ENCODE results near the gene DTD1.

DTD1 gene, protein sequence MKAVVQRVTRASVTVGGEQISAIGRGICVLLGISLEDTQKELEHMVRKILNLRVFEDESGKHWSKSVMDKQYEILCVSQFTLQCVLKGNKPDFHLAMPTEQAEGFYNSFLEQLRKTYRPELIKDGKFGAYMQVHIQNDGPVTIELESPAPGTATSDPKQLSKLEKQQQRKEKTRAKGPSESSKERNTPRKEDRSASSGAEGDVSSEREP

DNA sequence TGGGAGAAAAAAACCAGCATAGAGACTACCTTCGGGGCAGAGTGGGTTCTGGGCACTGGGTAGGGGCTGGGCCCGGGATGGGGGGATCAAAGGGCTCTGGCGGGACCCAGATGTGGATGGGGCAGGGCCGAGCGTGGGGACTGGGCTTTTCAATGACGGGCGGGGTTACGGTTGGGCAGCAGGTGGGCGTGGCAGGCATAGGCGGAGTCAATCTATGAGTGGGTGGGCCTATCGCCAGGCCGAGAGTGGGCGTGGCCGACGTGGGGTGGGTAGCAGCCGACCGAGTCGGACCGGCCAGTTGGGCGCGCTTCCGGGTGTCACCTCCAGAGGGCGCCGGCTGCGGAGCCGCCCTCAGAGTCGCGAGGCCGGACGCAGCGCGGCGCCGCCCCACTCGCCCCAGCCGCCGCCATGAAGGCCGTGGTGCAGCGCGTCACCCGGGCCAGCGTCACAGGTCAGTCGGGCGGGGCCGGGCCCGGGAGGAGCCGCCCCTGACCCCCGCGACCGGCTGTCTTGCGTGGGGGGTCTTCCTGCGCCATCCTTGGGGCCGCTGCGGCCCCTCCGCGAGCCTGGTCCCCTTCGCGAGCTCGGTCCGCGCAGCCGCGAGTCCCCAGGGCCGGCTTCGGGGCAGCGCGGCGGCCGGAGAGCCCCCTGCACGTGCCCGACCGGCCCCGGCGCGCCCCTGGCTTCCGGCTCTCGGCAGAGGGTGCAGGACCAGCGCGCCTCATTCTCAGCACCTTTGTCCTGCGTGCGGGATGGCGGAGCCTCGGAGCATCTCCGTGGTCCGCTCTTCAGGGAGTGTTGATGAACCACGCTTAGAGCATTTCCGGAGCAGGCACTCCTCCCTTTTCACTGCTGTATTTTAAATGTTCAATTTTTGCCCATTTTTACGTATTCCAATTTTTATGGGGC, at the start of gene DTD1:
Gene DTD1 (plus strand): TSS at position 390 of the 909 bp plus-strand sequence. CDS start 19 bp downstream, at position 409.
- DNase-seq (ENCODE audit: low spot score) = peak; percentile 94

DNA sequence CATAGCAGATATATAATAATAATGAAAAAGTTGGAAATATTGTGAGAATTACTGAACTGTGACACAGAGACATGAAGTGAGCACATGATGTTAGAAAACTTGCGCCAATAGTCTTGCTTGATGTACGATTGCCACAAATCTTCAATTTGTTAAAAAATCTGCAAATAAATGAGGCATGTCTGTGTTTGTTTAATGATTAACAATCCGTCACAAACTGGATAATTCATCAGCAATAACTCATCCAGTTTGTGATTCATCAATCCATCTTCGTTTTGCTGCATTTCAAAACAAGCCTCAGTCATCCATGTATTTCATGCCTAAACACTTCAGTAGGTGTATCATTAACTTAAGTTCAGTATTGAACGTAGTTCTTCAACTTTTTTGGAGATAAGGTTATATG, 46.1 kb upstream of the DTD1 start:
- no peak for DNase-seq (ENCODE audit: low spot score)

DNA sequence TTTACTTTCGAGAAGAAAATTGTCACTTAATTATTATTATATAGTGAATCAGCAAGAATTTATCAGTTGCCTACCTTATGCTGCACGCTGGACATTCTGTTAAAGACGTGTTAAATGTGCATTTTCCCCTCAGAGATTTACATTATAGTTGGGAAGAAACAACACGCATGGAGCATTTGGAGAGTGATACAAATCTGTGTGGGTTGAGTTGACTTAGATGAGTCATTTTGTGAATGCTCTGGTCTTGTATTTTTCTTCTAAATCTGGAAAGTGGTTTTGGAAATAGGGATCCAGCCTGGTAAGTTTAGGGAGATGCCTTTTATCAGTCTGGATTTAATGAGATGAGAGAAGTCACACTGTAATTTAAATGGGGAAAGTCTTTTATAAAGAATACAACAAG, 44.6 kb upstream of the DTD1 start:
- DNase-seq (ENCODE audit: low spot score) = no peak

DNA sequence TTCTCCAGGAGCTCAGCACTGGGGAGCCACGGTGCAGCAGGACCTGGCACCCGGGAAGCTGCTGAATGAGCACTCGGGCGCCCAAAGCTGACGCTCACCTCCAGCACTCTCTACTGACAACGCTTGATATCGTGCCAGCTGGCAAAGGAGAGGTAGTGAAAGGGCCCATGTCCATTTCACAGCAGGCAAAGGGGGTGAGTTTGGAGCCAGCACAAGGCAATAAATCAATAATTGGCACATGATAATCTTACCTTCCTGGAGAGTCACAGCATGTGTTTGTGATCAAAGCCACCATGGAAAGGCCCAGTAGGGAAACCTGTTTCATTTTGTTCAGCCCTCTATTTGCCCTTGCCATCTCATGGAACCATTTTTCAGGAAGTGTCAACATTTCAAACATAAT, 43.9 kb upstream of the DTD1 start:
- no peak for DNase-seq (ENCODE audit: low spot score)

DNA sequence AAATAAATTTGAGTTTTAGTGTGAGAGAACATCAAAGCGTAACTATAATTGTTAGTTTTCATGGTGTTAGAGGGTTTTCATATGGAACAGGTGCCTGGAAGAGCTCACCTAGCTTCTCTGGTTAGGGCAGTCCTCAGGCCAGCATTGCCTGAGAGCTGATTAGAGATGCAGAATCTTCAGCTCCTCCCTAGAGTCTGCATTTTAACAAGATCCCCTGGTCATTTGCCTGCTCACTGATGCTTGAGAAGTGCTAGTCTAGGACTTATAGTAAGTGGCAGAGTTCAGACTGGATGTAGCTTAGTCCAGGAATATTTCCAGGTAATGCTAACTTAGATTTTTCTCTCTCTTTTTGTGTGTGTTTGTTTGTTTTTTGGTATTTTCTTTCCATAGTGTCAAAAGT, 42.3 kb upstream of the DTD1 start:
- no peak for DNase-seq (ENCODE audit: low spot score)

DNA sequence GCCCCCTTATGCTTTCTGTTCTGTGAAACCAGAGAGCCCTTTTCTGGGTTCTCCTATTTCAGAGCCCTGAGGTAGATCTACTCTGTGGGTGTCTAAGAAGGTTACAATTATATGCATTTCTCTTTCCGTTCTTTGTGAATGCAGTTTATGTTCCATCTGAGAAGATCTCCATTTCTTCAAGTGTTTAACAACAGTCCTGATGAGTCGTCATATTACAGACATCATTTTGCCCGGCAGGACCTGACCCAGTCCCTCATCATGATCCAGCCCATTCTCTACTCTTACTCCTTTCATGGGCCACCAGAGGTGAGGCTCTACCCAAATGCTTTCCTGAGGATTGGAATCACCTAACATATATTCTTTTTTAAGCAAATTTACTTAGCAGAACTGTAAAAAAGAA, 39.4 kb upstream of the DTD1 start:
- DNase-seq (ENCODE audit: low spot score) = no peak

DNA sequence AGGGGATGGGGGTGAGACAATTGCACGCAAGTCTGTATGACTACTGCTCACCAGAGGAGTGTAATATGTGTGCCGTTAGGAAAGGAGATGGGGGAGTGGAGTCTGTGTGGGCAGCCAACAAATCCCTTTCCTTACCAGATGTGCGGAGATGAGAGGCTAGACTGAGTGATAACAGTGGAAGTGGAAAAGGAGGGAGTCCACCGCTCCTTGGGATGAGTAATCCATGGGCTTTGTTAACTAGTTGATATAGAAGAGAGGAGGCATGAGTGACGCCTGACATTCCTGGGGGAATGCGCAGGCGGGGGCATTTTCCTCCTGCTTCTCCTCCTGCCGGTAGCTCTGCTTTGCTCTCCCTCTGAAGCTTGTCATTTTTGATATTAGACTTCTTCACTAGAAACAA, 34.1 kb upstream of the DTD1 start:
- no peak for DNase-seq (ENCODE audit: low spot score)

DNA sequence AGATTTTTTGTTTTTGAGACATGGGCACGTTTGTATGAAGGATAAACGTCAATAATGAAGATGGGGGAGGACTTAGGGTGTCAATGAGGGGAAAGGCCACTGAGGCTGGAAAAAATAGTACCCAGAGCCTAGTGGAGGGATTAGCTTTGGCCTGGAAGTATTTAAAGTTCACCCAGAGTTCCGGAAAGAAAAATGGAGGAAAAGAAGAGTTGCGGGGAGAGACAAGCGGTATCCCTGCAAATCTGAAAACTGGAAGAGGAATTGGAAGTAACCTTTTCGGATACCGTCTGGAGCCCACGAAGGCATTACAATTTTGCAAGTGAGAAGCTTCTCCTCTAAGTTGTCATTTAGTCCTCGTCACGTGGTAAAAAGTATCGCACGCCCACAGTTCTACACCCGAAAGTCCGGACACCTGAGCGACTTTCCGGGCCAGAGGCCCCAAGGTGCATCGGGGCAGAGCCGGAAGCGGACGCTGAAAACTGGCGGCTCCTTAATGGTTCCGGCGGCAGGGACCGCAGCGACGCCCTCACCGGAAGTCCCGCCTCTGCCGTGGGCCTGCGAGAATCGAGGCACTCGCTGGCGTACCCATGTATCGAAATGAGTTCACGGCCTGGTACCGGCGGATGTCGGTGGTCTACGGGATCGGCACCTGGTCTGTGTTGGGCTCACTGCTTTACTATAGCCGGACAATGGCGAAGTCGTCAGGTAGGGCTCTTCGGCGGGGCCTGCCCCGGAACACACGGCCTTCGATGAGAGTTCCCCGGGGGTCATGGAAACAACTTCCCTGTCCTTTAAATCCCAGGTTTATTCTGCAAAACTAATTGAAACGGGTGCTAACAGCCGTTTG, 20.7 kb upstream of the DTD1 start, which contains the start of gene SMIM26:
Gene SMIM26 (plus strand): TSS at position 541 of the 847 bp plus-strand sequence. CDS start 47 bp downstream, at position 588.
- peak; percentile 94 for DNase-seq (ENCODE audit: low spot score)

DNA sequence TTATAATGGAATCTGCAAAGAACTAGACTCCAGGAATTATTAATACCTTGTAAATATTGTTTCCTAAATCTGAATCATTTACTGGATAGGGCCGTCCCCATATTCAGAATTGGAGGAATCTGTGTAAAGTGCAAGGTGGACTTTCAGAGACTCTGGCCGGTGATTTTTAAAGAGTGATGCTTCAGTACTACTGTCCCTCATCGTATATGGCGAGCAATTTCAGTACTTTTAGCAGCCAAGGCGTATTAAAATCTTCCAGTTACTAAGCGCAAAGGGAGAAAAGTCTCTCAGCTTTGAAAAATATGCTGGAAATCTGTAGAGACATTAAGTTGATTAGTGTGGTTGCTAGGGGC, 20.1 kb upstream of the DTD1 start:
- DNase-seq (ENCODE audit: low spot score) = no peak

DNA sequence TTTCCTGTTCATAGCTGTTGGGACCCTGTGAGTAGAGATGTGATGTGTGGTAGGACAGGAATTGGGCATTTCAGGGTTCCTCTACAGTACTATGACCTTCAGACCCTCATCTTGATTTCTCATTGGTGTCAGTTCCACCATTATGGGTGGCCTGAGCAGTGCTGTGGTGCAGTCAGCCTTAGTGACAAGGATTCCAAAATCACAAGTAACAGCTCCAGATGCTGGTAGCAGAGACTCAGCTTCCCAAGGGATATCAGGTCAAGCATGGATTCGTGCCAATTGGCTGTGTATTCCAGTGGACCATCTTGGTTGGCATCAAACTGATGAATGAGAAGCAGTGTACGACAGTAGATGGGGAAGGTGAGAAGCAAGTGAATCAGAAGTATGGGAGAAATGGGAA, 16.8 kb upstream of the DTD1 start:
- DNase-seq (ENCODE audit: low spot score) = no peak

DNA sequence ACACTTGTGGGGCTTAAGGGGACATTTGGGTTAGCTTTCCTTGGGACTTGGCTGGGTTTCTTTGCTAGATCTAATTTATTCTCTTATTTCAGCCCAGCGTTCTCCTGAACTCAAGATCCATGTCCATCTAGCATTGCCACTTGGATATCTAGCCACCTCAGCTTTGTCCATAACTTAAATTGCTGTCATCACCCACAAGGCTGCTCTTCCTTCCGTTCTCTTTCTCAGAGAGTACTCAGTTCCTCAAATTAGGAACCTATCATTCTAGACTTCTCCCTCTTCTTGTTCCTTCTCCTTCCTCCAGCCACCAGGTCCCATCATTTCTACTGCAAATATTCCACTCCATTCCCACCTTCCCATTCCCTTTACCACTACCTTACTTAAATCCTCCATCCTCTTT, 16.3 kb upstream of the DTD1 start:
- DNase-seq (ENCODE audit: low spot score) = no peak

DNA sequence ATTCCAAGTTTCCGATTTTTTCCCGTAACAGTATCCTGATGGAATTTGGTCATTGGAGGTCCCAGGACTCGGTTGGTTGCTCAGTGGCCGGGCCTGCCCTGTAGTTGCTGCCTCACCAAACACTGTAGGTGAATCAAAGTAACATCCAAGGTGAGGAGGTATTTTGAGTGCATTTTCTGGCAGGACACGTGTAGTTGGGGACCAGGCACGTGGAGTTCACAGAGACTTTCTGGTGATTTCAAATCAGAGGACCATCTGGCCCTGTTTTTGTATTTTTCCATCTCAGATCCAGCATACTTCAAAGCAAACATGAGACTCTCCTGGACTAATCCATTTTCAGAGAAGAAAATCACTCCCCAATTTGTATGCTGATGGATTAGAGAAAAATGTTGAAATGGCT, 9.9 kb upstream of the DTD1 start:
- DNase-seq (ENCODE audit: low spot score) = no peak

DNA sequence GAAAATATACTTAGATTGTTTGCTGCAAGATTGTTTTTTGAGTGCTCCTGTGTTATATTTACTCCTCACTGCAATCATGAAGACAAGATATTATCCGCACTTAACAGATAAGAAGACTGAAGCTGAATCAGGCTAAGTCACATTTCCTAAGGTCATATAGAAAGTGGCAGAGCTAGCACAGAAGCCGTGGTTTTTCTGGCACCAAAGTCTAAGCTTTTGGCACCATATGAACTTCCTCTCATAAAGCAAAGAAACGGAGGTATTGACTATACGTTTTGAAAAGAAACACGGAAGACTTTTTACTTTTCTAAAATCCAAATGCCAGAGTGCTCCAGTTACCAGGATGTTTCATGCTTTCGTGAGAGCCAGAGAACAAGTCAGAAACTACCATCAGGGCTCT, 9.3 kb upstream of the DTD1 start:
- no peak for DNase-seq (ENCODE audit: low spot score)

DNA sequence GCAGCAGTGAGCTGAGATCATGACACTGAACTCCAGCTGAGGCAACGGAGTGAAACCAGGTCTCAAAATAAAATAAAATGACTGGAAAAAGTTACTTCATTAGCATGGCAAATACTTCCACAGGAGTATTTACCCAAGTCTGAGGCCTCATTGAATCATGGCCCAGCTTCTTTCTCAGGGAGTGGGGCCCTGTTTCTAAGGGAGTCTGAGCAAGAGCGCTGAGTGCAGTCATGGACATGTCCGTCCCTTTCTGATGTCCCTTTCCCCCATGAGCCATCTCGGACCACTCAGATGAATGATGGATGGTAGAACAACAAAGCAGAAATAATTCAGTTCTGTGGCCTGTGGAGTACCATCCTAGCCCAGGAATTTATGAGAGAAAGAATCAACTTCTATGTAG, 7.8 kb upstream of the DTD1 start:
- DNase-seq (ENCODE audit: low spot score) = no peak

DNA sequence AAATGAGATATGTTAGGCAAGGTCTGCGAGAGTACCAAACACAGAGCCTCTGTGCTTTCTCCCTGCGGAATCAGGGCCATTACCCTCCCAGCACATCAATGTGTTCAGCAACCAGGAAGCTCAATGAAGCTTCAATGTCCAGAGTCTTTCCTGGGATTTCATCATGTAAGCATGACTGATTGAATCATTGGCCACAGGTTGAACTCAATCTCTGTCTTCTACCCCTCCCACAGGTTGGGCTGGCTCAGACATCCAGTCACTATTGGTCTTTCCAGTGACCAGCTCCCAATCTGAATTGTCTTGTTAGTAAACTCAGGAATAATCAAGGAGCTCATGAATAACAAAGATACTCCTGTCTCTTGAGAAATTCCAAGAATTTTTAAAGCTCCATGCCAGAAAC, 2.7 kb upstream of the DTD1 start:
- DNase-seq (ENCODE audit: low spot score) = peak; percentile 23

DNA sequence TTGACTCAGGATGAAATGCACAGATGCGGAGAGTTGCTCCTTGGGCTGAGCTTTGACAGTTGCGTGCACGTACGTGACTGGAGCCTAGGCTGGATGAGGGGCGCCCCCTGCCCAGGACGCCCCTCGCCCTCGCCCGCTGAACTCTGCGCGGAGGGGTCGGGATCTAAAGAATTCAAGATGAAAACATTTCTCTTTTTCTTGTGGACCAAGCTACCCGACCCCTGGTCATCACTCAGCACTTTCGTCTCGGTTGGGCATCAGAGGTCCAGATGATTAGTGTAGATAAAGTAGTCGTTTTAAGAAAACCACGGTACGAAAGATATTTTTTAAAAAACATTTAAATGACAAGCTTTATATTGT, 700 bp downstream of the DTD1 start:
- peak; percentile 14 for DNase-seq (ENCODE audit: low spot score)

DNA sequence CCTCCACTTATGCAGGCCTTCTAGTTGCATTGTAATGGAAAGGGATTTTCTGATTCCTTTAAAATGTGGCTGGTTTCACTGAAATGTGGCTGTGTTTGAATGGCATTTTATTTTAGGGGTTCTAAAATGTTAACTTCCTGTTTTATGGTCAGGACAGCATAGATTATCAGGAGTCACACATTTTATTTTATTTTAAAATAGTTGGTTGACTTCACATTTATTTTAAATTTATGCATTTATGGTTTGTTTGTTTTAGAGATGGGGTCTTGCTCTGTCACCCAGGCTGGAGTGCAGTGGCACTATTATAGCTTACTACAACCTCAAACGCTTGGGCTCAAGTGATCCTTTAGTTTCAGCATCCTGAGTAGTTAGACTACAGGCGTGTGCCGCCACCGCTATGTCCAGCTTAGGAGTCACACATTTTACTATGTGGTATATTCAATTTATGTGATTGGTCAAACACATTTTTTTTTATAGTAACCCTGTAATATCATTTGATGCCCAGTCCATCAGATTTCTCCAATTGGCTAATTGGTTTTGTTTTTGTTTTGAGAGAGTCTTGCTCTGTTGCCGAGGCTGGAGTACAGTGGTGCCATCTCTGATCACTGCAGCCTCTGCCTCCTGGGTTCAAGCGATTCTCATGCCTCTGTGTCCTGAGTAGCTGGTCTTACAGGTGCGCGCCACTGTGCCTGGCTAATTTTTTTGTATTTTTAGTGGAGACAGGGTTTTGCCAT, 2.3 kb downstream of the DTD1 start:
- DNase-seq (ENCODE audit: low spot score) = no peak

DNA sequence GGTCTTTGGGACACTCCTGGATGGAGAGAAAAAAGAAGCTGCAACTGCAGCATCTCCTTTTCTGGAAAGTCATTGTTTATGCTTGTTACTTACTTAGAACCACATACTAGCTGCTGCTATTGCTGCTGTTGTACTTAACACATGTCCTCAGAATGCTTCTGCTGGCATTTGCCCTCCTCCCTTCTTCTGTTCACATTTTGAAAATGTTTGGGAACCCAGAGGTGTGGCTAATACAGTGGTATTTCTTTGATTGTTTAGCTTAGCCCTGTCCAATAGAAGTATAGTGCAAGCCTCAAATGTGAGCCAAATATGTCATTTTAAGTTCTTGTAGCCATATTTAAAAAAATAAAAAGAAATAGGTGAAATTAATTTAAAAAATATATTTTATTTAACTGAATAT, 8.4 kb downstream of the DTD1 start:
- no peak for DNase-seq (ENCODE audit: low spot score)

DNA sequence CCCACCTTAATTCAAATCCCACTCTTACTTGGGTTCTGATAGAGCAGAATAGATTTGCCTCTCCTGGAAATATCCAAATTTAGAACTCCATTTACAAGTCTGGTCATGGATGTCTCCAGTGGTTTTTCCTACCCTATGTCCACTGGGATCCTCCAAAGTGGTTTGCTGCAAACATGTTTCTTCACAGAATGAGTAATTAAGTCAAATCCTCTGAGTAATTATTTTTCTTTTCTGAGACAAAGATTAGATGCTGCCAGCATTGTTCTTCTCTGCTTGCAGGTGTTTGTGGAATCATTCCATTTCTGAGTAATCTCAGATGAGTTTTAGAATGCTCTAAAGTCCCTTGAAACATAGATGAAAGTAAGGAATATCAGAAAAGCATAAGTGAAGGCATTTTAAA, 21.9 kb downstream of the DTD1 start:
- DNase-seq (ENCODE audit: low spot score) = no peak

DNA sequence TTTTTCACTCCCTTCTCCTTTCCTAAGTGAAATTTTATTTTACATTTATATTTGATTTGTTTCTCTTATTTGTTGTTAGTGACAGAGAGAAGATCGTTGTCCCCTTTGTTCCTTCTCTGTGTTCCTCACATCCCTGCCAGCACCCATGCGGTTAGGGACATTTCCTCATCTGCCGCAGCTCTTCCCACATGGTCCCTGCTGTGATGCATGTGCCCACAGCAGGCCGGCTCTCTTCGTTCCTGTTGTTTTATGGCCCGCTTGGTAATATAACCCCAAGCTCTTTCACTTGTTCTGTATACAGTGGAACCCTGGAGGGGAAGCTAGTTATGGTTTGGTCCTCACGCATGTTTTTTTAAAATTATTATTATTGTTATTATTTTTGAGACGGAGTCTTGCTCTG, 23.6 kb downstream of the DTD1 start:
- DNase-seq (ENCODE audit: low spot score) = peak; percentile 21

DNA sequence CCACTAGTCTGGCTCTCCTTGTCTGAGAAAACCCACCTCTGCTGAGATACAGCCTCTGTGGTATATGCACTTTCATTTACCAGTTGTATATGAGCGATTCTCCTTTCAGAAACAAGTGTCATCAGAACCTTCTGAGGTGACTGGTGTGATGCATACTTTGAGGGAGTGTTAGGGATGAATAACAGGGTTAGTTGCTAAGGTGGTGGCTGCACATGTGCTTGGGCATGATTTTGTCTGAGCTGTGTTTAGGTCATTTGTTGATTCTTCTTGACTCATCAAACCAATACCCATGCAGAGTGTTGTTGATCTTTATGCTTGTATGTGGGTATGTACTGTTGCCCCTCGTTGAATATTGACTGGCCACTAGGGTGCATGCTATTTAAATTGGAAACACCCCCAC, 25.7 kb downstream of the DTD1 start:
- DNase-seq (ENCODE audit: low spot score) = no peak

DNA sequence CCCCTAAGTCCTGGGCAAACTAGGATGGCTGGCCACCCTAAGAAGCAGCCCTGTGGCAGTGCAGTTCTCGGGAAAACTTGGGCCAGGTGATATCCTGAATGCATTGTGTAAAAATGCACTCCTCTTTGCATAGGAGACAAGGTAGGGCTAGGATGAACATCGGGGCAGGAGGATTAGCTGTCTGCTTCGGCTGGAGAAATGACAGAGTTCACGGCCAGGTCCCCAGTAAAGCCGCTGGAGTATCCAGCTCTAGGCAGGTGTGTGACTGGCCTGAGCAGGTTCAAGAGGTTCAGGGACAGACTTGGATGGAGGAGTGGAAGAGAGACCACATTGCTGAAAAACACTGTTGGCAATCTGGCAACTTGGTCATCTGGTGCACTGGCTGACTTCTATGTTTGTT, 26.4 kb downstream of the DTD1 start:
- DNase-seq (ENCODE audit: low spot score) = no peak

Data from iPS-NIHi11 (cell line).